ENCODE results near the gene JPH3. TPM values are rescaled to one million over a fixed set of nuclear protein-coding genes. Genes with fewer than 3 reads are reported as not detected.

JPH3 gene
- total RNA-seq, 1 experiment from 2014 or later, result not detected

GRCh38 chr16:87648236-87648635 is 45.9 kb downstream of the JPH3 start:
- H3K79me2 ChIP-seq (ENCODE audit: low read depth), result no peaks in the 10 kb centered on the region

GRCh38 chr16:87648698-87649487 is 46.6 kb downstream of the JPH3 start:
- no peak for DNase-seq
- Histone ChIP-seq H3K27ac (no peak overlapping the region), H3K4me3 (no peak overlapping the region), H3K9me2 (ENCODE audit: insufficient read depth) (no peaks in the 10 kb centered on the region), H3K4me1 (replicated peaks; ENCODE audit: insufficient read depth) (no peaks in the 10 kb centered on the region), H3K27me3 (ENCODE audit: insufficient read depth, low read depth) (peaks cover 69% of the 10 kb centered on the region), H3K9me3 (ENCODE audit: insufficient read depth, low read depth) (no peaks in the 10 kb centered on the region), H3F3A (ENCODE audit: insufficient read depth, low read depth) (no peaks in the 10 kb centered on the region), H4K20me1 (ENCODE audit: insufficient read depth) (no peaks in the 10 kb centered on the region), H3K36me3 (ENCODE audit: low read depth) (no peaks in the 10 kb centered on the region), H3K4me2 (no peak overlapping the region), H3K79me2 (ENCODE audit: low read depth) (no peaks in the 10 kb centered on the region), H2AFZ (no peak overlapping the region)
- no TSS peak for BruUV-seq (replicated peaks)
- no peak for TF ChIP-seq EZH2 (IDR thresholded peaks at IDR 0.05; ENCODE audit: low read depth)
- no peak for TF ChIP-seq CTCF (conservative IDR thresholded peaks at IDR 0.05)
- intact Hi-C loops (cut with micrococcal nuclease; ENCODE audit: unreplicated experiment), result no loop called here
- ChIA-PET CTCF (no interaction called here), POLR2A (ENCODE audit: unreplicated experiment) (no interaction called here)

More at GRCh38 chr16:87648236-87648635, 45.9 kb downstream of the JPH3 start:
- TF ChIP-seq CTCF (conservative IDR thresholded peaks at IDR 0.05), result no peak
- TF ChIP-seq EZH2 (IDR thresholded peaks at IDR 0.05; ENCODE audit: low read depth), result no peak
- Histone ChIP-seq H4K20me1 (ENCODE audit: insufficient read depth) (no peaks in the 10 kb centered on the region), H3K36me3 (ENCODE audit: low read depth) (no peaks in the 10 kb centered on the region), H3K9me2 (ENCODE audit: insufficient read depth) (no peaks in the 10 kb centered on the region), H3K4me2 (no peak overlapping the region), H3K4me1 (replicated peaks; ENCODE audit: insufficient read depth) (no peaks in the 10 kb centered on the region), H3K27ac (no peak overlapping the region), H2AFZ (no peak overlapping the region), H3K27me3 (ENCODE audit: insufficient read depth, low read depth) (peaks cover 71% of the 10 kb centered on the region), H3K4me3 (no peak overlapping the region), H3K9me3 (ENCODE audit: insufficient read depth, low read depth) (no peaks in the 10 kb centered on the region), H3F3A (ENCODE audit: insufficient read depth, low read depth) (no peaks in the 10 kb centered on the region)
- POLR2A ChIA-PET (ENCODE audit: unreplicated experiment), result no interaction called here
- intact Hi-C loops (cut with micrococcal nuclease; ENCODE audit: unreplicated experiment), result no loop called here
- DNase-seq, result no peak
- BruUV-seq (replicated peaks), result no TSS peak
- CTCF ChIA-PET, result no interaction called here

GRCh38 chr16:87652386-87652785 is 50.1 kb downstream of the JPH3 start:
- no peaks in the 10 kb centered on the region for H4K20me1 ChIP-seq (ENCODE audit: insufficient read depth)
- POLR2A ChIA-PET (ENCODE audit: unreplicated experiment), result no interaction called here
- H3K9me3 ChIP-seq (ENCODE audit: insufficient read depth, low read depth), result no peaks in the 10 kb centered on the region
- TF ChIP-seq CTCF (conservative IDR thresholded peaks at IDR 0.05) (no peak), EZH2 (IDR thresholded peaks at IDR 0.05; ENCODE audit: low read depth) (no peak)
- H3F3A ChIP-seq (ENCODE audit: insufficient read depth, low read depth), result no peaks in the 10 kb centered on the region
- H3K4me2 ChIP-seq, result no peak overlapping the region
- H3K79me2 ChIP-seq (ENCODE audit: low read depth), result no peaks in the 10 kb centered on the region
- no TSS peak for BruUV-seq (replicated peaks)
- H3K9me2 ChIP-seq (ENCODE audit: insufficient read depth), result no peaks in the 10 kb centered on the region
- no peak overlapping the region for H3K27ac ChIP-seq
- no peak overlapping the region for H2AFZ ChIP-seq
- peaks cover 77% of the 10 kb centered on the region for H3K27me3 ChIP-seq (ENCODE audit: insufficient read depth, low read depth)
- CTCF ChIA-PET, result no interaction called here
- no peaks in the 10 kb centered on the region for H3K4me1 ChIP-seq (replicated peaks; ENCODE audit: insufficient read depth)
- H3K36me3 ChIP-seq (ENCODE audit: low read depth), result no peaks in the 10 kb centered on the region
- no peak for DNase-seq
- intact Hi-C loops (cut with micrococcal nuclease; ENCODE audit: unreplicated experiment), result no loop called here
- no peak overlapping the region for H3K4me3 ChIP-seq
